ENCODE results near the gene KCNJ18.
"Not testable (repeated sequence)": the region's sequence is repeated elsewhere in the genome, so short reads cannot be mapped to it uniquely, and the experiment has no call there.

Gene KCNJ18

DNA sequence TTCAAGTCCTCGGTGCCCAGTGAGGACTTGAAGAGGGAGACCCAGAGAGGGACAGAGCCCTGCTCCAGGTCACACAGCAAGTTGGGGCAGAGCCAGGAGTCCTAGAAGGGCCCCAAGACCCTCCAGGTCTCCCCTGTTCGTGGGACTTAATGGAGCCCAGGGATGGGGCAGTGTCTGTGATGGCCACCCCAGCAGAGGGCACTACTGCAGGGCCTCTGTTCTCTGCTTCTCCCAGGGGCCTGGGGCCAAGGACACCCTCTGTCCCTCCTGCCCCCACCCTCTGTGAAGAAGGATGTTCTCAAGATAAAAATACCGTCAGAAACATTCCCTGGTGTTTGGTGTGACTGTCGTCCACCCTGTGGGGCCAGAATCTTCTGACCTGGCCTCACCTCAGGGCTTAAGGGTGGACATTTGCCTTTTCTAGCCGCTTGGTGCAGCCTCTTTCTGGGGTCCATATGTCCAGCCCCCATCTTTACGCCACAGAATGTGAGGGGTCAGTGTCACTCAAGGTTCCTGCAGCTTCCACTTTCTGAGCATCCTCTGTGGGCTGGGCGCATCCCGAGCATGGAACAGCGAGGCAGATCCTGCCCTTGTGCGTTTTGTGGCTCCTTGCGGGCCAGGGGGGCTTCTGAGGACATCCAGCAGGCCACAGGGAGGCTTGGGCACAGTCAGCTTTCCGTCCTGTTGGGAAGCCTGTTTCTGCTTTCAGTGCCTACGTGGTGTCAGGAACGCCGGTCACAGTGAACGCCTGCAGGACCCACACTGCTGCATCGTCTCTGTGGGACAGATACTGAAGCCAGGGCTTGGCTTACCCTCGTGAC, at the start of gene KCNJ18:
Gene KCNJ18, plus strand, starts transcription at position 641 of the 821 bp plus-strand sequence. CDS start 10,264 bp downstream, outside the sequence.
- DNase-seq, result not testable (repeated sequence)

DNA sequence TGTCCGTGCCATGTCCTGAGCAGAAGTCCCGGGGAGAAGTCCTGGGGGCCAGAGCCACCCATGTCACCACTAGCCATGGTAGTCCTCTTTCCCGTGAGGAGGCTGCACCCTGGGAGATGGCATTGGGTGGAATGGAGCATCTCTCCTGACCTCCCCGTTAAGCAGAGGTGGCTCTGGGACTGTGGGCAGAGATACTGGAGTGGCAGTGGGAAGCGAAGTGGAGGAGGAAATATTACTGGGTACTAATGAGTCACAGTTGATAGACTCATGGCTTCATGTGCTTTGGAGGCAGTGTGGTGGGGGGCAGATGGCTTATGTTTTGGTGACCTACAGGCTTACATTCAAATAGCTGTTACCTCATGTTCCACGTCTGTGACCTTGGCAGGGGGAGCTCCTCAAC, 44.2 kb upstream of the KCNJ18 start:
- not testable (repeated sequence) for DNase-seq

GRCh38 chr17:21650043-21650442, 42.3 kb upstream of the KCNJ18 start:
- not testable (repeated sequence) for DNase-seq

- not testable (repeated sequence) for DNase-seq
Observed at GRCh38 chr17:21652049-21652448, 40.3 kb upstream of the KCNJ18 start.

- DNase-seq, result not testable (repeated sequence)
Observed at GRCh38 chr17:21653211-21653610, 39.1 kb upstream of the KCNJ18 start.

- not testable (repeated sequence) for DNase-seq
Observed at GRCh38 chr17:21656518-21657309, 35.6 kb upstream of the KCNJ18 start.

GRCh38 chr17:21659635-21660034, 32.7 kb upstream of the KCNJ18 start:
- not testable (repeated sequence) for DNase-seq

DNA sequence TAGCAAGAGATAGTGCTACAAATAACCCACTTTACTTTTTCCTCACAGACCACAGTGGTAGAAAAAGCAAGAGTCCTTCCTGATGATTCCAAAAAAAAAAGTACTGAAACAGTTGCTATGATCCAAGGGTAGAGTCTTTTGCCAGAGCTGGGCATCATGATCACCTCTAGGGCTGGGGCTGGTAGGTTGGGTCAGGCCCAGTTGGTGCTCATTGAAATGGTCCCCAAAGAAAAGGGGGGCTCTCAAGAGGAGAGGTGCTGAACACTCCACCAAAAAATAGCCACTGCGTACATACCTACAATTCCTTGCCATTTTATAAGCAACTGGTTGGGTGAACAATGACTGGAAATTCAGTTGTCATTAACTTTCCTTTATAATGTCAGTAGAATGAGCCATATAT, 30.9 kb upstream of the KCNJ18 start:
- not testable (repeated sequence) for DNase-seq

- not testable (repeated sequence) for DNase-seq
Observed at GRCh38 chr17:21663166-21663565, 29.2 kb upstream of the KCNJ18 start.

DNA sequence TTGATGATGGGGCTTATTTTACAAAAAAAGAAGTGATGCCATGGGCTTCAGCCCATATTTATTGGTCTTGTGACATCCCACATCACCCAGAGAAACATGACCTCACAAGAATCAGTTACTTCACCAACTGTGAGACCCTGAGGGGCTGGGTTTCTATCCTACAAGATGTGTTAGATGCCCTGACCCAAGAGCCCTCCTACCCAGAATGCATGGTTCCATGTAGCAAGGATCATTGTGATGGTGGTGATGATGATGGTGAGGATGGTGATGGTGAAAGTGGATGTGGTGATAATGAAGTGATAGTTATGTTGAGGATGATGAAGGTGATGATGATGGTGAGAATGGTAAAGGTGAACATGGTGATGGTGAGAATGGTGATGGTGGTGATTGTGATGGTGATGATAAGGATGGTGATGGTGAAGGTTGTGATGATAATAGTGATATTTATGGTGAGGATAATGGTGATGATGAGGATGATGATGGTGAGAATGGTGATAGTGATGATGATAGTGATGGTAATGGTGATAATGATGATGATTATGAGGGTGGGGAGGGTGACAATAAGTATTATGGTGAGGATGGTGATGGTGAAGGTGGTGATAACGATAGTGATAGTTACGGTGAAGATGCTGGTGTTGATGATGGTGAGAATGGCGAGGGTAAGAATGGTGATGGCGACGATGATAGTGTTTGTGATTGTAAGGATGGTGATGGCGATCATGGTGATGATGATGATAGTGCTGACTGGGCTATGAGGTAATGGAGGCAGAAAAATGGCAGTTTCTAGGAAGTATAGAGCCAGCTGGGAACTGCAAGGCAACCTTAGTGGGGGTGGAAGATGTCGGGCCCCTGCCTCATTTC, 28.5 kb upstream of the KCNJ18 start:
- DNase-seq, result not testable (repeated sequence)

DNA sequence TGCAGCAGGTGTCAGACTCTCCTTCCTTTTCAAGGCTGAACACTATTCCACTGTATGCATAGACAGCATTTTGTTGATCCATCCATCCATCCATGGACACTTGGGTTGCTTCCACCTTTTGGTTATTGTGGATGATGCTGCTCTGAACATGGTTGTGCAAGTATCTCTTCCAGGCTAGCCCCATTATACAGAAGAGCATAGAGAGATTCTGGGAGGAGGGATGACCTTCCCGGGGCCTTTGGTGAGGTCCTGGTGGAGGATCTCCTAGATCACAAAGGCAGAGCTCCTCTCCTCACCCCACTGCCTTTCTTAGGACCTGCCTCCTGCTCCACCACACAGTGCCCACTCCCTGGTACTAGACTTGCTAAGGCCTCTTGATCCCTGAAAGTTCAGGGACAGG, 27.2 kb upstream of the KCNJ18 start:
- DNase-seq, result not testable (repeated sequence)

DNA sequence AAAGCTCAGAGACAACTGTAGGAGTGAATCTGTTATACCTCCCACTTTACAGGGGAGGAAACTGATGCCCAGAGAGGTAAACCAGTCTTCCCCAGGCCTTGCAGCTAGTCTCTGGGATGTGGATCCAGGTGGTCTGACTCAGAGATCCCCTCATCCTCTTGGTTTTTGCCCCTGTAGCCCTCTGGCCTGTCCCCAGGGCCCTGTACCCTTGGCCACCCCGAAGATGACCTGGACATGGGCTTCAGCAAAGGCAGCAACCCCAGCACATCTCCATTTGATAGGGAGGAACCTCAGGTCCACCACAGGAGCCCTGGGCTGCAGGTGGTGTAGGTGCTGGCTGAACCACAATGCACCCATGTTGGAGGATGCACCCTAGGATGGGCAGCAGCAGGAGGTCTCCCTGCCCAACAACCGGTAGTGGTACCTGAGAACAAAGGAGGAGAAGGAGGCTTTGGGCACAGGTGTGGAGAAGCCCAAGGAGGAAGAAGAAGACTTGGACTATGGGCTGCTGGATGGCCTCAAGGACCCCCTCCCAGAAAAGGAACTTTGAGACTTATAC, 26.3 kb upstream of the KCNJ18 start:
- DNase-seq, result not testable (repeated sequence)

- not testable (repeated sequence) for DNase-seq
Observed at GRCh38 chr17:21666711-21667412, 25.5 kb upstream of the KCNJ18 start.

DNA sequence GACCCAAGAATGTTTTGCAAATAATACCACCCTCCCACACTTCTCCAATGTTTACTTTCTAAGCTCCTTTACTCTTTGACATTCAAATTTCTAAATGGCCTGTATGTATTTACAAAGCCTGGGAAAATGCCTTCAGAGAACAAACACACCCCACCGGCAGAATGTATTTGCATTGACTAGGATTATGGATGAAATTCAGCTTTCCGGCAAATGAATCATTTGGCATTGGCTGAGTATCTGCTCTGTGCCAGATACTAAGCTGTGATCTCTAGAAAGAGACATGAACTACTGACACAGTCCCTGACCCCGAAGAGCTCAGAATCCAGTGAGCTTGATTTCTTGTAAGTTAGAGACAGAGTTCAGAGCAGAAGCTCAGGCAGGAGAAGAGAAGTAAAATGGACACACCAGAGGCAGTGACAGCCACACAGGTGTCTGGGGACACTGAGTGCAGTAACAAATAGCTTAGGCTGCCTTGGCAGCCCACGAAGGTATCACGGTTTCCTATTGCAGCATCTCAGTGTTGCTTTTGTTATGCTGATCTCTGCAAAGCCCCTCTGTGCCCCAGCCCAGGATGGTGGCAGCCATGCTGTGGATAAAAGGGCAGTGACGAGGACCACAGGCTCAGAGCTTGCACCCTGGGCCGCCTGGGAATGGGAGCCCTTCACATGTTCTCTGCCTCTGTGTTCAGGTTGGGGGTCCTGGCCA, 24.8 kb upstream of the KCNJ18 start:
- DNase-seq, result peak in 1 of 2 experiments; percentile 33

DNA sequence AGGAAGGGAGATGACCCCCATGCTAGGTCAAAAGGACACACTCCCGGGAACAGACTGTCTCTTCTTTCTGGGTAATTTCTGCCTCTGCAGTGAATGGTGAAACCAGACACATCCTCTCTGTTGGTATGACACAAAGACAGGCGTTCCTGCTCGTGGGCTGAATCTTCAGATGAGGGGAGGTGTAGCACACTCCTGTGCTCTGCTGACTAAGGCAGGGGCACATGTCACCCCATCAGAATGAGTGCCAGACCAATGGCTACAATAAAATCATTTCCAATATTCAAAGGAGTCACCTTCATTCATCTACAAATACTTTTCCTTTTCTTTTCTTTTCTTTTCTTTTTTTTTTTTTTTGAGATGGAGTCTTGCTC, 24.2 kb upstream of the KCNJ18 start:
- not testable (repeated sequence) for DNase-seq

- DNase-seq, result not testable (repeated sequence)
Observed at GRCh38 chr17:21668746-21669508, 23.4 kb upstream of the KCNJ18 start.

DNA sequence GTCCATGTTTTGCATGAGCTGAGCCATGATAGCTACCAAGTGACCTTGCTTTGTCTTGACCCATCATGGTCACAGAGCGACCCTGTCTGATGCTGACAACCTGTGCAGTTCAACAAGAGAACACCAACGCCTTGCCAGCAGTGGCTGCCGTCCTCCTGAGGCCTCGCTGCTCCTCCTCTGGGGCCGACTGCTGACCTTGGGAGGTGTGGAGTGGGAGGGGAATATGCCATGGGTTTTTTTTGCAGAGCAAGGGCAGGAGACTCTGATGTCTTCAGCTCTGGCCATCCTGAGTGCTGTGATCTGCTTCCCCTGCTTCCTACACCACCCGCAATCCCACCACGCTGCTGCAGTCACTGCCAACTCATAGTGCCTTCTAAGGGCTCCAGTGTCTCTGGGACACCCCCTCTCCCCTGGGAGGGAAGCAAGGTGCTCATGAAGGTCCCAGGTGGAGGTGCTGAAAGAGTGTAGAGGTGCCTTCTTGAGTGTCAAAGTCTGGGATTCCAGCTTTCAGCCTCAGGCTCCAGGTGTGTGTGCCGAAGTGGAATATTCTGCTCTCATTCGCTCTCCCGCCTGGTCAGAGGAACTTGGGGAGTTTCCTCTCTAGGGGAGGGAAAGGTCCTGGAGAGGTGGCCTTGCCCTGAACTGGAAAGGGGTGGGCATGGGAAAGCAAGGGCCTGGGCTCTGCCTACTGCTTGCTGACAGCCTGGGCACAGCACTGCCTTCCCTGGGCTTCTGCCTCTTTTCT, 22.5 kb upstream of the KCNJ18 start:
- not testable (repeated sequence) for DNase-seq

DNA sequence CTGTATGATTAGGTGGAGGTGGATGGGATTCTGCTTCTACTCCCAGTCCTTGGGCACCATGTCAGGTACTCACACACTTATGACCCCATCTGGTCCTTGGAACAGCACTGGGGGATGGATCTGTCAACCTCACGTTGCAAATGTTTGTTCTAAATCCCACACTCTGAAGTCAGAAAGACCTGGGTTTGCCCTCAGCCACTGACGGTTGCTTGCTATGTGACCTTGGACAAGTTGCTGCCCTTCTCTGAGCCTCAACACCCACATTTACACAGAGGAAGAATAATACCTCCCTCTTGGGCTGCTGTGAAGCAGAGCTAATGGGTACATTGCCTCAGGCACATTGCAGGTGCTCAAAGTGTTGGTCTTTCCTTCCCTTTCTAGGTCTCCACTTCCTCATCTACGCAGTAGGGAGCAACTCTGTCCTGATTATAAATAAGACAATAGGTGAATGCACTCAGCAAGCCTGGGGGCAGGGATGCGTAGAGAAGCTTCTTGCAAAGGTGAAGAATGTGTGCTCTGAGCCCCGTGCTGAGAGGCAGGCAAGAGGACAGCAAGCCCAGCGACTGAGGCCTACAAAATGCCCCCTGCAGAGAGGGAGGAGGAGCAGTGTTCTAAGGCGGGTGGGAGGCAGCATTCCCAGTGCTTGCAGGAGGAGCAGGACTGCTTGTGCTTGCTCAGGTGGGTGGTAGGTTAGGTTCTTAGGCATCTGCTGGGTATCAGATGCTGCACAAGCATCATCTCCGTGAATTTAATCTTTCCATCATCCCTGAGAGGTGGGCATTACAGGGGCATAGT, 21.8 kb upstream of the KCNJ18 start:
- not testable (repeated sequence) for DNase-seq

GRCh38 chr17:21671437-21671836, 20.9 kb upstream of the KCNJ18 start:
- not testable (repeated sequence) for DNase-seq

Measured in NCI-H526 (cell line).